ENCODE measurements around the gene EPOP. TPM values are rescaled to one million over a fixed set of nuclear protein-coding genes. Genes with fewer than 3 reads are reported as not detected.

Gene EPOP
- total and polyA plus RNA-seq, 2 experiments from 2014 or later = 0.42 to 2.4 TPM

DNA sequence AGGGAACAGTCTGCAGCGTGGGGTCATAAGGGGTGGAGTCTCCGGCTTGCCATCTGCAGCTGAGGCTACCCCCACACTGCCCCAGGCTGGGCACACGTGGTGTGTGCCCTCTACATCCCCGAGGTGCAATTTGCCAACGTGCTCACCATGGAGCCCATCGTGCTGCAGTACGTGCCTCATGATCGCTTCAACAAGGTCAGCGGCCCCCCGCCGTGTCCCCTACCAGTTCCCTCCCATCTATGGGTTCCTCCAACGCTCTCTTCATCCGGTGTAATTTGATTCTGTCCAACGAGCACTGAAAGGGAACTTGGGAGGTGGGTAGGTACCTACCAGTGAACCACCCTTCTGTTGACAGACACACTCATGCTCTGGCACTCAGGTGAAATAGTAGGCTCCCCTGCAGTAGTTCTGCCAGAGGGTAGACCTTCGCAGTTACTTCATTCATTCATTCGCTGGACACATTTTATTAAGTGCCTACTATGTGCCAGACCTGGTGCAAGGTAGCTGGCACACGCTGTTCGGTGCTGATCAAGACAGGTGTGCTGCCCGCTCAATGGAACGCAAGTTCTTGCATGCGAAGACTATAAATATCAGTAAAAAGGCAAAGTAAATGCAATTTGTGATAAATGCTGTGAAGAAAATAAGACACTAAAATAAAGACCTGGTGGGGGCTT, 33.1 kb upstream of the EPOP start:
- H3K9me3 Mint-ChIP-seq = peaks cover 5% of the 10 kb centered on the region; the same call in 2 of the 3 replicates
- TF ChIP-seq EZH2phosphoT487 (IDR thresholded peaks at IDR 0.05; ENCODE audit: unreplicated experiment) (no peak), STAT1 (IDR thresholded peaks at IDR 0.05; ENCODE audit: unreplicated experiment) (no peak)

GRCh38 chr17:38706505-38707216, 31.9 kb upstream of the EPOP start:
- H2AFZ ChIP-seq = peak overlapping the region; percentile 91
- peaks cover 73% of the 10 kb centered on the region for H3K27me3 Mint-ChIP-seq (ENCODE audit: insufficient read depth, low read depth, poor library complexity)
- peaks cover 43% of the 10 kb centered on the region for H3K4me1 ChIP-seq (ENCODE audit: insufficient read depth)
- H3K27ac ChIP-seq (ENCODE audit: low read depth) = no peak overlapping the region
- peaks cover 78% of the 10 kb centered on the region for H3K27me3 ChIP-seq (ENCODE audit: insufficient read depth)
- peak overlapping the region; percentile 87 for H3K4me2 ChIP-seq
- H3K27ac Mint-ChIP-seq = no peak overlapping the region
- H3K4me3 ChIP-seq = peak overlapping the region; percentile 84
- peaks cover 8% of the 10 kb centered on the region; the same call in 2 of the 3 replicates for H3K36me3 Mint-ChIP-seq (ENCODE audit: low read depth)
- H3K4me1 Mint-ChIP-seq = peaks cover 66% of the 10 kb centered on the region
- DNase-seq (ENCODE audit: low spot score) (peak; percentile 62), ATAC-seq (no peak)
- peaks cover 5% of the 10 kb centered on the region; the same call in 2 of the 3 replicates for H3K9me3 Mint-ChIP-seq
- H3K36me3 ChIP-seq (ENCODE audit: insufficient read depth) = no peaks in the 10 kb centered on the region
- TF ChIP-seq POLR2AphosphoS5 (IDR thresholded peaks at IDR 0.05; ENCODE audit: low read depth) (no peak), ZNF114 (CRISPR knock-in tag; IDR thresholded peaks at IDR 0.05) (no peak), CREB1 (CRISPR knock-in tag; IDR thresholded peaks at IDR 0.05; ENCODE audit: low read depth) (no peak), JUNB (IDR thresholded peaks at IDR 0.05; ENCODE audit: unreplicated experiment) (no peak), ZNF462 (CRISPR knock-in tag; IDR thresholded peaks at IDR 0.05) (no peak)
- TF ChIP-seq, protein P1, sequence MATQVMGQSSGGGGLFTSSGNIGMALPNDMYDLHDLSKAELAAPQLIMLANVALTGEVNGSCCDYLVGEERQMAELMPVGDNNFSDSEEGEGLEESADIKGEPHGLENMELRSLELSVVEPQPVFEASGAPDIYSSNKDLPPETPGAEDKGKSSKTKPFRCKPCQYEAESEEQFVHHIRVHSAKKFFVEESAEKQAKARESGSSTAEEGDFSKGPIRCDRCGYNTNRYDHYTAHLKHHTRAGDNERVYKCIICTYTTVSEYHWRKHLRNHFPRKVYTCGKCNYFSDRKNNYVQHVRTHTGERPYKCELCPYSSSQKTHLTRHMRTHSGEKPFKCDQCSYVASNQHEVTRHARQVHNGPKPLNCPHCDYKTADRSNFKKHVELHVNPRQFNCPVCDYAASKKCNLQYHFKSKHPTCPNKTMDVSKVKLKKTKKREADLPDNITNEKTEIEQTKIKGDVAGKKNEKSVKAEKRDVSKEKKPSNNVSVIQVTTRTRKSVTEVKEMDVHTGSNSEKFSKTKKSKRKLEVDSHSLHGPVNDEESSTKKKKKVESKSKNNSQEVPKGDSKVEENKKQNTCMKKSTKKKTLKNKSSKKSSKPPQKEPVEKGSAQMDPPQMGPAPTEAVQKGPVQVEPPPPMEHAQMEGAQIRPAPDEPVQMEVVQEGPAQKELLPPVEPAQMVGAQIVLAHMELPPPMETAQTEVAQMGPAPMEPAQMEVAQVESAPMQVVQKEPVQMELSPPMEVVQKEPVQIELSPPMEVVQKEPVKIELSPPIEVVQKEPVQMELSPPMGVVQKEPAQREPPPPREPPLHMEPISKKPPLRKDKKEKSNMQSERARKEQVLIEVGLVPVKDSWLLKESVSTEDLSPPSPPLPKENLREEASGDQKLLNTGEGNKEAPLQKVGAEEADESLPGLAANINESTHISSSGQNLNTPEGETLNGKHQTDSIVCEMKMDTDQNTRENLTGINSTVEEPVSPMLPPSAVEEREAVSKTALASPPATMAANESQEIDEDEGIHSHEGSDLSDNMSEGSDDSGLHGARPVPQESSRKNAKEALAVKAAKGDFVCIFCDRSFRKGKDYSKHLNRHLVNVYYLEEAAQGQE (IDR thresholded peaks at IDR 0.05; ENCODE audit: unreplicated experiment) = no peak
- no peaks in the 10 kb centered on the region for H3K79me2 ChIP-seq (replicated peaks; ENCODE audit: insufficient read depth)
- H3K4me3 Mint-ChIP-seq = peak overlapping the region; percentile 90
- H4K20me1 ChIP-seq (replicated peaks; ENCODE audit: insufficient read depth) = peaks cover 14% of the 10 kb centered on the region
- peaks cover 37% of the 10 kb centered on the region for H3F3A ChIP-seq (replicated peaks; ENCODE audit: low read depth)
- no peaks in the 10 kb centered on the region for H3K9me2 ChIP-seq (ENCODE audit: insufficient read depth)

More for the DNA sequence above, 33.1 kb upstream of the EPOP start:
- H4K20me1 ChIP-seq (replicated peaks; ENCODE audit: insufficient read depth) = peaks cover 9% of the 10 kb centered on the region
- peaks cover 70% of the 10 kb centered on the region for H3K27me3 ChIP-seq (ENCODE audit: insufficient read depth)
- H3F3A ChIP-seq (replicated peaks; ENCODE audit: low read depth) = peaks cover 30% of the 10 kb centered on the region
- ATAC-seq = no peak
- peaks cover 8% of the 10 kb centered on the region for H3K36me3 Mint-ChIP-seq (ENCODE audit: low read depth)
- no peaks in the 10 kb centered on the region for H3K36me3 ChIP-seq (ENCODE audit: insufficient read depth)
- no peaks in the 10 kb centered on the region for H3K79me2 ChIP-seq (replicated peaks; ENCODE audit: insufficient read depth)
- peaks cover 73% of the 10 kb centered on the region for H3K4me1 Mint-ChIP-seq
- H3K27me3 Mint-ChIP-seq (ENCODE audit: insufficient read depth, low read depth, poor library complexity) = peaks cover 68% of the 10 kb centered on the region
- H3K4me3 ChIP-seq = peak overlapping the region; percentile 84
- H3K4me2 ChIP-seq = peak overlapping the region; percentile 87
- DNase-seq (ENCODE audit: low spot score) = peak; percentile 67
- no peak overlapping the region for H2AFZ ChIP-seq
- peak overlapping the region; percentile 90 for H3K4me3 Mint-ChIP-seq
- no peak overlapping the region for H3K27ac Mint-ChIP-seq
- H3K27ac ChIP-seq (ENCODE audit: low read depth) = no peak overlapping the region
- H3K9me2 ChIP-seq (ENCODE audit: insufficient read depth) = no peaks in the 10 kb centered on the region
- H3K4me1 ChIP-seq (ENCODE audit: insufficient read depth) = peaks cover 39% of the 10 kb centered on the region

Measured in GM23338 (cell line).